ENCODE results near the gene MAST4.

Gene MAST4

GRCh38 chr5:67030289-67031056 lies 434.3 kb downstream of the MAST4 start:
- DNase-seq = no peak

- DNase-seq = no peak
Measured at GRCh38 chr5:67031057-67031443, 434.9 kb downstream of the MAST4 start.

- no peak for DNase-seq
Measured at GRCh38 chr5:67031692-67032091, 435.5 kb downstream of the MAST4 start.

GRCh38 chr5:67032921-67033664 lies 436.9 kb downstream of the MAST4 start:
- DNase-seq = no peak

- no peak for DNase-seq
Measured at GRCh38 chr5:67033880-67034651, 437.9 kb downstream of the MAST4 start.

- no peak for DNase-seq
Measured at GRCh38 chr5:67035098-67035740, 439.0 kb downstream of the MAST4 start.

- no peak for DNase-seq
Measured at GRCh38 chr5:67037171-67037570, 441.0 kb downstream of the MAST4 start.

GRCh38 chr5:67038817-67039603 lies 442.8 kb downstream of the MAST4 start:
- no peak for DNase-seq

GRCh38 chr5:67042176-67043003 lies 446.2 kb downstream of the MAST4 start:
- DNase-seq = no peak

GRCh38 chr5:67043796-67044511 lies 447.8 kb downstream of the MAST4 start:
- no peak for DNase-seq

GRCh38 chr5:67045816-67046740 lies 449.9 kb downstream of the MAST4 start:
- DNase-seq = no peak

GRCh38 chr5:67047160-67047559 lies 451.0 kb downstream of the MAST4 start:
- DNase-seq = no peak

- no peak for DNase-seq
Measured at GRCh38 chr5:67047616-67048015, 451.4 kb downstream of the MAST4 start.

GRCh38 chr5:67050125-67050524 lies 453.9 kb downstream of the MAST4 start:
- DNase-seq = no peak

- DNase-seq = no peak
Measured at GRCh38 chr5:67050635-67051034, 454.4 kb downstream of the MAST4 start.

GRCh38 chr5:67051164-67051563 lies 455.0 kb downstream of the MAST4 start:
- DNase-seq = no peak

- no peak for DNase-seq
Measured at GRCh38 chr5:67052034-67052433, 455.8 kb downstream of the MAST4 start.

GRCh38 chr5:67053229-67053628 lies 457.0 kb downstream of the MAST4 start:
- DNase-seq = no peak

GRCh38 chr5:67058998-67059743 lies 463.0 kb downstream of the MAST4 start:
- DNase-seq = no peak

Measured in SIG-M5 (cell line).